ENCODE results near the gene SORCS2. TPM values are rescaled to one million over a fixed set of nuclear protein-coding genes. Genes with fewer than 3 reads are reported as not detected.

SORCS2 gene
- total RNA-seq, 1 donor from 2014 or later: 13.8 TPM

- no peak overlapping the region for H3K9ac ChIP-seq (ENCODE audit: low read length)
- H4K20me1 ChIP-seq (ENCODE audit: insufficient read depth, low read length): peaks cover 38% of the 10 kb centered on the region
- TF ChIP-seq, protein P1, sequence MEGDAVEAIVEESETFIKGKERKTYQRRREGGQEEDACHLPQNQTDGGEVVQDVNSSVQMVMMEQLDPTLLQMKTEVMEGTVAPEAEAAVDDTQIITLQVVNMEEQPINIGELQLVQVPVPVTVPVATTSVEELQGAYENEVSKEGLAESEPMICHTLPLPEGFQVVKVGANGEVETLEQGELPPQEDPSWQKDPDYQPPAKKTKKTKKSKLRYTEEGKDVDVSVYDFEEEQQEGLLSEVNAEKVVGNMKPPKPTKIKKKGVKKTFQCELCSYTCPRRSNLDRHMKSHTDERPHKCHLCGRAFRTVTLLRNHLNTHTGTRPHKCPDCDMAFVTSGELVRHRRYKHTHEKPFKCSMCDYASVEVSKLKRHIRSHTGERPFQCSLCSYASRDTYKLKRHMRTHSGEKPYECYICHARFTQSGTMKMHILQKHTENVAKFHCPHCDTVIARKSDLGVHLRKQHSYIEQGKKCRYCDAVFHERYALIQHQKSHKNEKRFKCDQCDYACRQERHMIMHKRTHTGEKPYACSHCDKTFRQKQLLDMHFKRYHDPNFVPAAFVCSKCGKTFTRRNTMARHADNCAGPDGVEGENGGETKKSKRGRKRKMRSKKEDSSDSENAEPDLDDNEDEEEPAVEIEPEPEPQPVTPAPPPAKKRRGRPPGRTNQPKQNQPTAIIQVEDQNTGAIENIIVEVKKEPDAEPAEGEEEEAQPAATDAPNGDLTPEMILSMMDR (IDR thresholded peaks at IDR 0.05; ENCODE audit: insufficient read depth, low read depth, low read length): no peak
- no peak for TF ChIP-seq EZH2 (IDR thresholded peaks at IDR 0.05; ENCODE audit: insufficient read depth, low read length)
- Mint-ChIP-seq H3K36me3 (ENCODE audit: low read depth, unreplicated experiment) (peaks cover 3% of the 10 kb centered on the region), H3K4me1 (ENCODE audit: low read depth, unreplicated experiment) (peaks cover 7% of the 10 kb centered on the region), H3K27ac (ENCODE audit: unreplicated experiment) (no peak overlapping the region), H3K27me3 (ENCODE audit: low read depth, unreplicated experiment) (peaks cover 34% of the 10 kb centered on the region), H3K4me3 (ENCODE audit: unreplicated experiment) (no peak overlapping the region), H3K9me3 (ENCODE audit: unreplicated experiment) (peaks cover 4% of the 10 kb centered on the region)
- no peak overlapping the region for H3K27ac ChIP-seq (ENCODE audit: low read depth, low read length)
- peaks cover 12% of the 10 kb centered on the region for H3K4me1 ChIP-seq (ENCODE audit: insufficient read depth, low read length)
- no peaks in the 10 kb centered on the region for H3K36me3 ChIP-seq (ENCODE audit: insufficient read depth, low read length)
- DNase-seq (ENCODE audit: low read depth) (no peak), FAIRE-seq (no peak)
- H3K79me2 ChIP-seq (ENCODE audit: insufficient read depth, low read length): no peaks in the 10 kb centered on the region
- H3K9me3 ChIP-seq (ENCODE audit: insufficient read depth, low read depth, low read length): no peaks in the 10 kb centered on the region
- no peak overlapping the region for H2AFZ ChIP-seq (ENCODE audit: low read depth, low read length)
- H3K4me2 ChIP-seq (ENCODE audit: low read length): no peak overlapping the region
- no peak overlapping the region for H3K4me3 ChIP-seq (ENCODE audit: insufficient read depth, low read depth, low read length)
- peaks cover 12% of the 10 kb centered on the region for H3K27me3 ChIP-seq (ENCODE audit: insufficient read depth, low read length)
Measured at GRCh38 chr4:7352486-7352885, 160.1 kb downstream of the SORCS2 start.

DNA sequence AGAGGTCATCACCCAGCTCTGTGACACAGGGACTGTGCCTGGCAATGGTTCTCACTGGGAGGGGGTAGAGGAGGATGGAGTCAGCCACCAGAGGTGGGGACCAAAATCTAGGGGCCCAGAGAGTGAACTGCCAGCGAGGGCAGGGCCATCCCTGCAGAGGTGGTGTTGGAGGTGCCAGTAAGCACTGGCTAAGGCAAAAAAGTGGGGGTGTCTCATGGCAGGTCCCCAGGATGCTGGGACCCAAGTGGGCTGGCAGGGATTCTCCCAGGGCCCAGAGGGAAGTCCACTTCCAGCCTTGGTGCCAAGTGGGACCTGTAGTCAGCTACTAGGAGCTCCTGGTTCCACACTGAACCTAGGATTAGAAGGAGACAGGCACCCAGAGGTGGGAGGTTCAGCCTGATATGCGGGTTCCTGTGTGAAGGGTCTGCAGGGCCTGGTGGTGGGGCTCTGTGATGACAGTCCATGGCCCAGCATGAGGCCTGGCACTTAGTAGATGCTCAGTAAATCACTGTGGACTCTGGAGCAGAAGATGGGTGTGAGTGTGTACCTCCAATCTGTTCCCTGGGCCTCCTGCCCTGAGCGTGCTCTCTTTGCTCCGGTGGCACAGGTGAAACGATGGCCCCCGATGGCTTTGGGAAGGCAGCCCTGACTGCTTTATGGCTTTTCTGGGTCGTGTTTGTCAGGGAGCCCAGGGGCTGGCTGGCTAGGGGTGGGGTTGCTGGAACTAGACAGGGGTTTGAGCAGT is 160.9 kb downstream of the SORCS2 start:
- Histone ChIP-seq H3K36me3 (ENCODE audit: insufficient read depth, low read length) (no peaks in the 10 kb centered on the region), H3K27ac (ENCODE audit: low read depth, low read length) (no peak overlapping the region), H3K4me2 (ENCODE audit: low read length) (no peak overlapping the region), H3K9me3 (ENCODE audit: insufficient read depth, low read depth, low read length) (no peaks in the 10 kb centered on the region), H4K20me1 (ENCODE audit: insufficient read depth, low read length) (peaks cover 45% of the 10 kb centered on the region), H3K4me3 (ENCODE audit: insufficient read depth, low read depth, low read length) (no peak overlapping the region), H3K4me1 (ENCODE audit: insufficient read depth, low read length) (peaks cover 13% of the 10 kb centered on the region), H3K9ac (ENCODE audit: low read length) (no peak overlapping the region), H3K79me2 (ENCODE audit: insufficient read depth, low read length) (no peaks in the 10 kb centered on the region), H3K27me3 (ENCODE audit: insufficient read depth, low read length) (peaks cover 12% of the 10 kb centered on the region), H2AFZ (ENCODE audit: low read depth, low read length) (no peak overlapping the region)
- Mint-ChIP-seq H3K4me3 (ENCODE audit: unreplicated experiment) (no peak overlapping the region), H3K4me1 (ENCODE audit: low read depth, unreplicated experiment) (peaks cover 11% of the 10 kb centered on the region), H3K27ac (ENCODE audit: unreplicated experiment) (no peak overlapping the region), H3K36me3 (ENCODE audit: low read depth, unreplicated experiment) (peaks cover 3% of the 10 kb centered on the region), H3K9me3 (ENCODE audit: unreplicated experiment) (peaks cover 4% of the 10 kb centered on the region), H3K27me3 (ENCODE audit: low read depth, unreplicated experiment) (peaks cover 34% of the 10 kb centered on the region)
- DNase-seq (ENCODE audit: low read depth) (no peak), FAIRE-seq (no peak)
- TF ChIP-seq EZH2 (IDR thresholded peaks at IDR 0.05; ENCODE audit: insufficient read depth, low read length): no peak
- TF ChIP-seq, protein P1 (IDR thresholded peaks at IDR 0.05; ENCODE audit: insufficient read depth, low read depth, low read length): no peak

Measured in astrocyte (in vitro differentiated cells and primary cell).